GM19328 (cell line): Measurements from ENCODE around the gene ZEB1.
A peak's percentile ranks its signal among the peaks of the same experiment; 100 is the strongest.
"Not testable (repeated sequence)": the region's sequence is repeated elsewhere in the genome, so short reads cannot be mapped to it uniquely, and the experiment has no call there.

Experiments
- ATAC-seq: cut with Tn5 transposase; IDR thresholded peaks from one replicate; pipeline ENCODE4 v1.9.1; 2021; ENCODE audit warnings: mild to moderate bottlenecking, moderate library complexity; ENCODE audit not compliant: unreplicated experiment

The ZEB1 gene

GRCh38 chr10:31364238-31364637 is 45.2 kb downstream of the ZEB1 start:
- not testable (repeated sequence) for ATAC-seq

DNA sequence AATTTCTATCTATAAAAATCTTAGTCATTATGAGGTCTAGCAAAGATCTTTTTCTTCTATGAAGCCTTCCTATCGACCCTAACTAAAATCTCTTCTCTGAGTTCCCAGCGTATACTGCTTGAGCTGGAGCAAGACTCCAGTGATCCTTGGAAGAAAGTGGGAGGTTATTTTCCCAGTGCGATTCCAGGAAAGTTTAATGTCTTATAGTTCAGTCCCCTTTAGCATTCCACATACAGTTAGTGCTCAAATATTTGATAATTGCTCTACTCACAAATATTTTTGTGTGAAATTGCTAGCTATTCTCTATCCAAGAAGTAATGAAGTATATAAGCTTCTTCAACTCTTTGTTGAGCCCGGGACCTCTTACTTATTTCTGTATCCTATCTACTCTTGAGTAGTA is 47.7 kb downstream of the ZEB1 start:
- no peak for ATAC-seq

- ATAC-seq: no peak
These were observed 49.7 kb downstream of the ZEB1 start for GRCh38 chr10:31368724-31369123.

- ATAC-seq: no peak
These were observed 53.4 kb downstream of the ZEB1 start for GRCh38 chr10:31372439-31372838.

DNA sequence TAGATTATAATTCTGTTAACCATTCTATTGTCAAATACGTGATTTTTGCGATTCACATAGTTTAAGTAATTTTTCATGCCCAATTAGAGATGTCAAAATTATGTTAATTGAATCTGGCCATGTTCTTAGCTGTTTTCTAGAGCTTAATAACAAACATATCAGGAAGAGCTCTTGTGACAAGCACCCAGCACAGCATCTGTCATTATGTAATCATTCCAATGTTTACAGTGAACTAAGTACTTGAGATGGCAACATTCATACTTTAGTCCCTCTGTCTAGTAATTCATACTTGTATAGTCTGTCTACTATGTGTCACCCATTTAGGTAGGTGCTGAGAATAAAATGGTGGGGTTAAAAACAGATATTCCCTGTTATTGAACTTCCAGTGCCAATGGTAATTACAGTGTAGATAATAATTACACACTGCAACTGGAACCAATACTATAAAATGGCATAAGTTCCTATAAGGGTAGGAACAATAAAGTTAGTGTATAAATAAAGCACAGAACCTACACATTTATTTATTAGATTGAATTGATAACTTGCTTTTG is 55.2 kb downstream of the ZEB1 start:
- ATAC-seq: no peak

GRCh38 chr10:31381171-31381570 is 62.2 kb downstream of the ZEB1 start:
- no peak for ATAC-seq

DNA sequence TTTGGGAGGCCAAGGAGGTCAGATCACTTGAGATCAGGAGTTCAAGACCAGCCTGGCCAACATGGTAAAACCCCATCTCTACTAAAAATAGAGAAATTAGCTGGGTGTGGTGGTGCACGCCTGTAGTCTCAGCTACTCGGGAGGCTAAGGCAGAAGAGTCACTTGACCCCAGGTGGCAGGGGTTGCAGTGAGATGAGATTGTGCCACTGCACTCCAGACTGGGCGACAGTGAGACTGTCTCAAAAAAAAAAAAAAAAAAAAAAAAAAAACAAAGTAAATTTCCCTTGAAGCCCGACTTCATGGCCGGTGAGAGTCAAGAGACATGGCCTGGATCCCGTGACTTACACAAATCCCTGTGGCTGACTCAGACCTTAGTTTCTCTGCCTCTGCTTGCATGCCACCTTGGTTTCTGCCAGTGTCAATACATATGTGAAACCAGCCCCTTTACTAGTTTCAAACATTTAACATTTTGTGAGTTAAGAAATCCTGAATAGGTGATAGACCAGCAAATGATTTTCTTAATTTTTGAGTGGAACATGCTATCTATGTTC is 62.8 kb downstream of the ZEB1 start:
- ATAC-seq: no peak

GRCh38 chr10:31383810-31384588 is 65.0 kb downstream of the ZEB1 start:
- peak; percentile 97 for ATAC-seq

DNA sequence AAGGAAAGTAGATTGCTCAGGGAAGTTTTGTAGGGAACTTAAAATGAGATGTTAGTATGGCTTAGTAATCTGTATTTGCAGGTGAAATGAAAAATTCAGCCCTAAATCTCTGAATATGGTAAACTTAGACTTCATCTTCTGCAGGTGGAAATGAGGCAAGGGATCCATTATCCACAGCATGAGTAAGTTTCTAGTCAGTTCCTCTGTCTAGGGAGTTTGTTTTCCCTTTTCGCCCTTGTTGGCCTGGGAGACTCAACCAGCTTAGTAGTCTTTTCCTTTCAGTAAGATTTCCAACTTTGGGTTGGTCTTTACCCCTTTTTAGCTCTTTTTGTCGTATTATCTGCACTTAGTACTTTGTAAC is 65.6 kb downstream of the ZEB1 start:
- peak; percentile 16 for ATAC-seq

DNA sequence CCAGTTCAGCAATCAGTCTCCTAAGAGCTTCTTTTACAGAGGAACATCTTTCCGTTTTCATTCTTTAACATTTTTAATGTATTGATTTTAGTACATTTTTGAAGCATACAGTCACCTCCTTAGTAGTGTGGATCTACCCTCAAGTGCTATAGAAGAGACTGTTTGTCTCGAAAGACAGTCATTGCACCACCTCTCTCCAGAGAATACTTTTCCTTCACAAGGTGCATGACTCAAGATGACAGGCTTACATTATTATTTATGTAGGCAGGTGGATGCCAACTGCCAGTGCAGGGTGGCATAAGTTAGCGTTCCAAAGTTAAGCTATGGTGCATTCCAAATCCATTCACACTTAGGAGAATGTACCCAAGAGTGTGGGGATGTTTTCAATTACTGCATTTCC is 71.8 kb downstream of the ZEB1 start:
- ATAC-seq: no peak

DNA sequence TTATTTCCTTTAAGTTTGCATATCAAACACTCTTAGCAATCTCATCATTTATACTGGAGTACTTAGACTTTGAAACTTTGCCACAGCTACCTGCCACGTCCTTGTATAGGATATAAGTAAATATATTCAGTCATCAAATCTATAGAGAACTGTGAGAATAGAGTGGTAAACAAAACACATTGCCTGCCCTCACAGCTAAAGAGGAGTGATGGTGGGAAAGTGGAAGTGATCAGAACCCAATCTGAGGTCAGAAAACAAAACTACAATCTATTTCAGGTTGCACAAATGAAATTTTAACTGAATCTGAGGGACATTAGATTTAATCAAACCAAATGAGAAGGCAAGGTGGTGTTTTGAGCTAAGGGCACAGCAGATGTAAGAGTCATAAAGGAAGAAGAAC is 74.8 kb downstream of the ZEB1 start:
- ATAC-seq: no peak

DNA sequence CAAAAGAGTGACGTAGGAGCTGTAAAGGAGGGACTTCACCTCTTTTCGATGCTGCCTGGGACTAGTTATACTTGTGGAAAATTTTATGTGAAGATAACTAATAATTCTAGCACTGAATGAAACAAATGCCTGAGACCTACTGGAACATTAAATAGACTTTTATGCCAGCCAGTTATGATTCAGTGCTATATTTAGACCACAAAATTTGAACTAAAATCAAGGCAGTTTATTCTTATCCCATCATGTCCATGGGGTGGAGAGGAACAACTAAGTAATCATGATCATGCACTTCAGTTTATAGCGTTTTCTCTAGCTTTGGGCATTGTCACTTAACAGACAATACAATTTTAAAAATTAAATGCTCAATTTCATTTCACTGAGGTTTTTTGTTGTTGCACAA is 76.7 kb downstream of the ZEB1 start:
- ATAC-seq: no peak

- no peak for ATAC-seq
These were observed 77.4 kb downstream of the ZEB1 start for GRCh38 chr10:31396376-31396775.

- ATAC-seq: no peak
These were observed 78.8 kb downstream of the ZEB1 start for GRCh38 chr10:31397852-31398251.

- no peak for ATAC-seq
These were observed 80.2 kb downstream of the ZEB1 start for GRCh38 chr10:31399171-31399570.

DNA sequence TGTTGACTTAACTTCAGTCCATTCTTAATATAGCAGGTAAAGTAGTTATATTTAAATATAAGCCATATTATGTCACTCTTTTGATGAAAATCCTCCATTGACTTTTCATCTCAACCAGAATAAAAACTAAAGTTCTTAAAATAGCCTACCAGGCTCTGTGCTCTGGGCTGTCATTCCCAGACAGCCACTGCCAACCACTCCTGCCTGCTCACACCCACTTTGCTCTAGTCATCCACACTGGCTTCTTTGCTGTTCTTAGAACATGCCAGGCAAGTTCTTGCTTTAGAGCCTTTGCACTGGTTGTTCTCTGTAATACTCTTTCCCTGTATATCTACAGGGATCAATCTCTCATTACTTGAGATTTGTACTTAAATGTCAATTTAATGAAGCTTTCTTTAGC is 80.6 kb downstream of the ZEB1 start:
- ATAC-seq: no peak

GRCh38 chr10:31401287-31401686 is 82.3 kb downstream of the ZEB1 start:
- no peak for ATAC-seq

GRCh38 chr10:31404640-31405039 is 85.6 kb downstream of the ZEB1 start:
- no peak for ATAC-seq

- not testable (repeated sequence) for ATAC-seq
These were observed 86.8 kb downstream of the ZEB1 start for GRCh38 chr10:31405829-31406228.

DNA sequence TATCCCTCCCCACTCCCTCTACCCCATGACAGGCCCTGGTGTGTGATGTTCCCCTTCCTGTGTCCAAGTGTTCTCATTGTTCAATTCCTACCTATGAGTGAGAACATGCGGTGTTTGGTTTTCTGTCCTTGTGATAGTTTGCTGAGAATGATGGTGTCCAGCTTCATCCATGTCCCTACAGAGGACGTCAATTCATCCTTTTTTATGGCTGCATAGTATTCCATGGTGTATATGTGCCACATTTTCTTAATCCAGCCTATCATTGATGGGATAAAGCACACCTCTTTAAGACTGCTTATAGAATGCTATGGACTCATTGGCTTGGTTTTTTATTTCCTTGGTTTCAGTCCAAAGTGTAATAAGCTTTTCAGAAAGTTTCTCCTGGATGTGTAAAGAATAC is 93.4 kb downstream of the ZEB1 start:
- ATAC-seq: not testable (repeated sequence)

GRCh38 chr10:31413325-31413724 is 94.3 kb downstream of the ZEB1 start:
- ATAC-seq: no peak

GRCh38 chr10:31418481-31418880 is 99.5 kb downstream of the ZEB1 start:
- ATAC-seq: no peak
